GM12891 (cell line): ENCODE data around the gene ABCA6.

Source experiments
- DNase-seq: peaks from one replicate; pipeline ENCODE4 v3.0.0; 2011; ENCODE audit warnings: low spot score; ENCODE audit not compliant: insufficient read length
- FAIRE-seq: peaks from 2 replicates; lab custom pipeline; 2011; peaks lifted over from hg19 to GRCh38; lab: Jason Lieb, UNC
- PAX5 ChIP-seq: IDR thresholded peaks from 2 replicates; pipeline ENCODE4 v1.6.1; 2011; ENCODE audit warnings: low read length, moderate library complexity, mild to moderate bottlenecking; ENCODE audit not compliant: insufficient read depth, severe bottlenecking
- POLR2A ChIP-seq: IDR thresholded peaks from 2 replicates; pipeline ENCODE4 v1.6.1; 2011; ENCODE audit warnings: low read depth, low read length, control low read depth
- POLR2AphosphoS5 ChIP-seq: IDR thresholded peaks from 2 replicates; pipeline ENCODE4 v1.6.1; 2011; ENCODE audit warnings: low read depth, low read length, control low read depth
- POU2F2 ChIP-seq: IDR thresholded peaks from 2 replicates; pipeline ENCODE4 v1.6.1; 2011; ENCODE audit warnings: low read depth, mild to moderate bottlenecking, control low read depth, low read length, moderate library complexity
- SPI1 ChIP-seq: IDR thresholded peaks from 2 replicates; pipeline ENCODE4 v1.6.1; 2011; ENCODE audit warnings: low read depth, low read length, control low read depth
- TAF1 ChIP-seq: IDR thresholded peaks from 2 replicates; pipeline ENCODE4 v1.6.1; 2011; ENCODE audit warnings: low read depth, low read length, control low read depth

ABCA6 gene

DNA sequence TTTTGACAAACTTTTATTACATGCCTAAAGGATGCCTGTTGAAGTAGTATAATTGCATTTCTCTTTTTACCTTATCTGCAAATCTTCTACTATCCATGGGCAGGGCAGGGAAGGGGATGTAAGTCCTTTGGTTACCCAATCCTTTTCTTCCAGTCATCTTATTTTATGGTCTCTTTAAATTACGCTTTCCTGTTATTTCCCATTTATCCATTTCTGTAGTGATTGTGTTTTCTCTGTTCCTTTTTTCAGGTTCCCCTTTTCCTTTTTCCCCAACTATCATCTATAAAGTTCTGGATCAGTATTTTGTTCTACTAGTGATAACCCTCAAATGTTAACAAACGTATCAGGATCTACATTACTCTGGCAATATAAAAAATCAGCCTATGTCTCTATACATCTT is 77.7 kb downstream of the ABCA6 start:
- FAIRE-seq (no peak), DNase-seq (no peak)
- TF ChIP-seq SPI1, result no peak
- no peak for TF ChIP-seq TAF1

- no peak for TF ChIP-seq TAF1
- no peak for TF ChIP-seq SPI1
- no peak for TF ChIP-seq POU2F2
- TF ChIP-seq POLR2A, result no peak
- no peak for TF ChIP-seq POLR2AphosphoS5
- TF ChIP-seq PAX5, result no peak
- DNase-seq, result no peak
- no peak for FAIRE-seq
These were observed 78.7 kb downstream of the ABCA6 start for GRCh38 chr17:69062860-69063581.

GRCh38 chr17:69061721-69062556 is 79.8 kb downstream of the ABCA6 start:
- DNase-seq (no peak), FAIRE-seq (no peak)
- no peak for TF ChIP-seq POLR2A
- TF ChIP-seq POU2F2, result no peak
- TF ChIP-seq PAX5, result no peak
- no peak for TF ChIP-seq SPI1
- TF ChIP-seq TAF1, result no peak
- TF ChIP-seq POLR2AphosphoS5, result no peak

- DNase-seq (no peak), FAIRE-seq (no peak)
- TF ChIP-seq SPI1 (no peak), POLR2AphosphoS5 (no peak), POU2F2 (no peak), PAX5 (no peak), TAF1 (no peak)
These were observed 80.9 kb downstream of the ABCA6 start, which contains the start of gene ABCA9 for GRCh38 chr17:69060822-69061221. TSS of gene ABCA9 (minus strand) at chr17:69060927. CDS start at chr17:69051126, 9,801 bp downstream.

DNA sequence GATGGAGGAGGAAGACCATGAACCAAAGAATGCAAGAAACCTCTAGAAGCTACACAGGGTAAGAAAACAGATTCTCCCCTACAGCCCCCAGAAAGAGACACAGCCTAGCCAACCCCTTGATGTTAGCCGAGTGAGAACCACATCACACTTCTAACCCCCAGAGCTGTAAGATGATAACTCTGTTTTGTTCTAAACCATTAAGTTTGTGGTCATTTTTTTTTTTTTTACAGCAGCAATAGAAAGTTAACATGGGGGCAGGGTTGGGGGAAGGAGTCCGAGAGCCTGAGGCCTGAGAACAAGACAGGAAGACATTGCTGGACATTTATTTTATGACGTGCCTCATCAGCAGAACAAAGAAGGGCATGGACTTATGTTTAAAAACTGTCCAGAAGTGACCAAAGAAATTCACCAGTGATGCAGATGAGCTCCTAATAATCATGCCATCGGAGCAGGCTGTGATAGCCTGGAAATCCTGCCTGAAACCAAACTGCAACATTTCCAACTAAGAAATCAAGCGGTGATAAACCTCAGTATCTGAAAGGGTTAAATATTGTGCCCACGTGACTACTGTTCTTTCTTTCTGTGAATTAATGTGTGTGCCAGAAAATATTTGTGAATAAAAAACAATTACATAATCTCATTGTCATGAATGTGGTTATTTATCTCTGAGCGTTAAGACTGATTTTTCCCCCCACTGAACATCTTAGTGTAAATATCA is 82.1 kb downstream of the ABCA6 start:
- no peak for FAIRE-seq
- DNase-seq, result no peak

DNA sequence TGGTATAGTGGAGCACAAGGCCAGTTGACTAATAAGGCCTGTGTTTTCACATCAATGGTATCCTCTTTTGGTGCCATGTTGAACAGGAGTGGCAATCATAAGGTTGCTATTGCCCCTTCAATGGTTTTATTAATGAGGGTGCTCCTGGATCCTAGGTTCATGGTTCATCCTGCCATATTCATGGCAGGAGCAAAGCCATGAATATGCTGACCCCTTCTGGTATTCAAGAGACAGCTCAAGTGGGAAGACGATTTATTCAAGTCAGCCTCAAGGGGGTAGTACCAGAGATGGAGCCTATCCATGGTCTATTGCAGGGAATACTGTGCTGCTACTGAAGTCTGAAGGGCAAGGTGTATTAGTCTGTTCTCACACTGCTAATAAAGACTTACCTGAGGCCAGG is 83.5 kb downstream of the ABCA6 start:
- DNase-seq, result no peak
- no peak for FAIRE-seq
- TF ChIP-seq POLR2A, result no peak
- no peak for TF ChIP-seq SPI1
- no peak for TF ChIP-seq POLR2AphosphoS5
- no peak for TF ChIP-seq PAX5
- no peak for TF ChIP-seq TAF1
- no peak for TF ChIP-seq POU2F2

More for the DNA sequence above, 82.1 kb downstream of the ABCA6 start:
- no peak for TF ChIP-seq PAX5
- TF ChIP-seq POU2F2, result no peak
- no peak for TF ChIP-seq POLR2AphosphoS5
- no peak for TF ChIP-seq SPI1
- TF ChIP-seq POLR2A, result no peak
- no peak for TF ChIP-seq TAF1

- no peak for DNase-seq
- TF ChIP-seq POU2F2 (no peak), PAX5 (no peak), POLR2A (no peak), TAF1 (no peak), POLR2AphosphoS5 (no peak), SPI1 (no peak)
- FAIRE-seq, result no peak
These were observed 84.4 kb downstream of the ABCA6 start for GRCh38 chr17:69057280-69057679.

DNA sequence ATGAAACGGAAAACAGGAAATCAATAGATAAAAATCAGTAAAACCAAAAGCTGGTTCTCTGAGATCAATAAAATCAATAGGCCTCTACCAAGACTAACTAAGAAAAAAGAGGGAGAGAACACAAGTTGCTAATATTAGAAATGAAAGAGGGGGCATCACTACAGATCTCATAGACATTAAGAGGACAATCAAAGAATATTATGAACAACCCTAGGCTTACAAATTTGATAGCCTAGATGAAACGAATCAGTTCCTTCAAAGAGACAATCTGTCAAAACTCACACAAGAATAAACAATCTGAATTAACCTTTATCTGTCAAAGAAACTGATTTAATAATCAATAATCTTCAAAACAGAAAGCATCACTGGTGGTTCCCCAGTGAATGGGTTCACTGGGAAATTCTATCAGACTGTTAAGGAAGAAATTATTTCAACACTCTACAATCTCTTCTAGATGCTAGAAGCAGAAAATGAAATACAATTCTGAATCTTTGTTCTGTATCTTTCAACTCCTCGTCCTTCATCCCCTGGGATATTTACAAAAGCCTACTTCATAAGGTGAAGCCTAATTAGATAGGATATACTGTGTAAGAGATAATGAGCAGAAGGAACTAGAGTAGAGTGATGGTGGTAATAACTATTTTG is 85.4 kb downstream of the ABCA6 start:
- FAIRE-seq (no peak), DNase-seq (no peak)
- TF ChIP-seq TAF1 (no peak), POLR2AphosphoS5 (no peak), POU2F2 (no peak), SPI1 (no peak), POLR2A (no peak), PAX5 (no peak)
